H1 (cell line): ENCODE results near the gene CHD9. TPM values are rescaled to one million over a fixed set of nuclear protein-coding genes. Genes with fewer than 3 reads are reported as not detected.

Experiments
- CTCF ChIA-PET: fragments of 300-600 bp; sonication (Branson Sonifier 250); formaldehyde crosslinking; loops from one replicate; lab custom pipeline; 2021; ENCODE audit not compliant: partially characterized antibody; lab: Charles Lee
- POLR2A ChIA-PET: fragments of 300-600 bp; sonication (Branson Sonifier 250); formaldehyde crosslinking; loops from one replicate; lab custom pipeline; 2021; ENCODE audit warnings: inconsistent platforms; ENCODE audit not compliant: partially characterized antibody; lab: Charles Lee
- DNase-seq, 2 experiments: peaks; one replicate each; pipeline versions ENCODE4 v3.0.0 to v3.0.0-alpha.2; 2010 to 2022; ENCODE audit warnings: low spot score in 2 of 2, low read depth in 1 of 2, mixed read lengths in 1 of 2
- FAIRE-seq: peaks from 2 replicates; lab custom pipeline; 2011; peaks lifted over from hg19 to GRCh38; lab: Jason Lieb, UNC
- H2AFZ ChIP-seq: 2 replicates; pipeline ENCODE4 v1.8.1; 2012; ENCODE audit warnings: low read length, inconsistent platforms
- H2AK5ac ChIP-seq: 2 replicates; pipeline ENCODE4 v1.6.1; 2013; ENCODE audit warnings: low read depth, low read length
- H2BK120ac ChIP-seq: replicated peaks from 2 replicates; pipeline ENCODE3; 2013; ENCODE audit warnings: low read depth, low read length, inconsistent platforms
- H2BK12ac ChIP-seq: 2 replicates; pipeline ENCODE4 v1.6.1; 2013; ENCODE audit warnings: low read depth, low read length
- H2BK15ac ChIP-seq: 2 replicates; pipeline ENCODE4 v1.6.1; 2013; ENCODE audit warnings: low read length
- H2BK20ac ChIP-seq: 2 replicates; pipeline ENCODE4 v1.6.1; 2013; ENCODE audit warnings: low read length
- H2BK5ac ChIP-seq: 2 replicates; pipeline ENCODE4 v1.6.1; 2013; ENCODE audit warnings: low read depth, low read length
- H3K14ac ChIP-seq: 2 replicates; pipeline ENCODE4 v1.6.1; 2013; ENCODE audit warnings: inconsistent platforms; ENCODE audit not compliant: insufficient read length
- H3K18ac ChIP-seq: 2 replicates; pipeline ENCODE4 v1.6.1; 2013; ENCODE audit warnings: low read length; ENCODE audit errors: extremely low read depth
- H3K23ac ChIP-seq: 2 replicates; pipeline ENCODE4 v1.6.1; 2013; ENCODE audit warnings: inconsistent platforms; ENCODE audit not compliant: insufficient read length
- H3K23me2 ChIP-seq: 2 replicates; pipeline ENCODE4 v1.6.1; 2013; ENCODE audit warnings: low read depth, low read length
- H3K27ac ChIP-seq: 2 replicates; pipeline ENCODE4 v1.6.1; 2011; ENCODE audit warnings: low read depth, low read length, inconsistent platforms
- H3K27me3 ChIP-seq, 4 experiments: replicated peaks in 1 of 4; 1 replicate in 1 of 4; 2 replicates in 3 of 4; pipeline versions ENCODE4 v1.6.1 to v1.8.1; 2011 to 2013; ENCODE audit warnings: low read length in 3 of 4, mild to moderate bottlenecking in 3 of 4, inconsistent platforms in 2 of 4, mixed read lengths in 2 of 4, moderate library complexity in 1 of 4; ENCODE audit not compliant: control insufficient read depth in 3 of 4, insufficient read depth in 3 of 4; ENCODE audit errors: extremely low read depth in 1 of 4
- H3K36me3 ChIP-seq, 4 experiments: 2 replicates each; pipeline versions ENCODE4 v1.6.1 to v1.8.1; 2011 to 2013; ENCODE audit warnings: mild to moderate bottlenecking in 4 of 4, low read length in 3 of 4, moderate library complexity in 2 of 4, control low read depth in 1 of 4, inconsistent platforms in 1 of 4; ENCODE audit not compliant: insufficient read depth in 4 of 4, control insufficient read depth in 2 of 4
- H3K4ac ChIP-seq: replicated peaks from 2 replicates; pipeline ENCODE3; 2013; ENCODE audit warnings: low read length, low read depth, mixed read lengths, inconsistent platforms; ENCODE audit not compliant: insufficient read length
- H3K4me1 ChIP-seq, 4 experiments: replicated peaks in 1 of 4; 1 replicate in 1 of 4; 2 replicates in 3 of 4; pipeline versions ENCODE4 v1.6.1 to v1.8.1; 2011 to 2013; ENCODE audit warnings: low read length in 3 of 4, inconsistent platforms in 2 of 4, mixed read lengths in 1 of 4; ENCODE audit not compliant: insufficient read depth in 4 of 4, control insufficient read depth in 3 of 4
- H3K4me2 ChIP-seq, 2 experiments: 2 replicates each; pipeline versions ENCODE4 v1.6.1 to v1.8.1; 2011 to 2013; ENCODE audit warnings: low read depth in 2 of 2, low read length in 2 of 2, control low read depth in 1 of 2, inconsistent platforms in 1 of 2, mild to moderate bottlenecking in 1 of 2; ENCODE audit not compliant: insufficient read depth in 1 of 2
- H3K4me3 ChIP-seq, 4 experiments: fragments of 200-600, 300-600 bp in 1 of 4; sonication (generic), shearing (Covaris generic), sonication (Bioruptor Twin) in 1 of 4; 2 replicates each; pipeline versions ENCODE4 v1.5.1 to v1.8.1; 2011 to 2016; ENCODE audit warnings: low read length in 4 of 4, low read depth in 3 of 4, control low read depth in 2 of 4, inconsistent platforms in 2 of 4, mild to moderate bottlenecking in 2 of 4, mixed read lengths in 1 of 4, moderate library complexity in 1 of 4; ENCODE audit not compliant: insufficient read depth in 2 of 4; ENCODE audit errors: extremely low read depth in 1 of 4
- H3K56ac ChIP-seq: replicated peaks from 2 replicates; pipeline ENCODE3; 2013; ENCODE audit warnings: low read depth, mild to moderate bottlenecking, mixed read lengths, low read length, inconsistent platforms; ENCODE audit not compliant: insufficient read length
- H3K79me1 ChIP-seq: 2 replicates; pipeline ENCODE4 v1.6.1; 2013; ENCODE audit warnings: low read depth, low read length, control low read depth
- H3K79me2 ChIP-seq, 2 experiments: 2 replicates each; pipeline versions ENCODE4 v1.6.1 to v1.8.1; 2012 to 2013; ENCODE audit warnings: low read length in 2 of 2, mild to moderate bottlenecking in 2 of 2, inconsistent platforms in 1 of 2; ENCODE audit not compliant: insufficient read depth in 2 of 2, control insufficient read depth in 1 of 2
- H3K9ac ChIP-seq, 4 experiments: replicated peaks in 1 of 4; 1 replicate in 1 of 4; 2 replicates in 3 of 4; pipeline versions ENCODE4 v1.6.1 to v1.8.1; 2011 to 2013; ENCODE audit warnings: low read depth in 3 of 4, low read length in 3 of 4, control low read depth in 2 of 4, mild to moderate bottlenecking in 2 of 4, moderate library complexity in 2 of 4, inconsistent platforms in 1 of 4; ENCODE audit errors: extremely low read depth in 1 of 4
- H3K9me3 ChIP-seq, 2 experiments: 2 replicates each; pipeline versions ENCODE4 v1.6.1 to v1.8.1; 2012 to 2013; ENCODE audit warnings: mild to moderate bottlenecking in 2 of 2, moderate library complexity in 2 of 2, control low read depth in 1 of 2, inconsistent platforms in 1 of 2, low read depth in 1 of 2, low read length in 1 of 2, mixed read lengths in 1 of 2; ENCODE audit not compliant: insufficient read depth in 2 of 2
- H4K20me1 ChIP-seq, 2 experiments: replicated peaks in 1 of 2; 2 replicates each; pipeline versions ENCODE3 to v1.8.1; 2011 to 2013; ENCODE audit warnings: inconsistent platforms in 2 of 2, low read length in 2 of 2, mild to moderate bottlenecking in 1 of 2; ENCODE audit not compliant: insufficient read depth in 2 of 2, control insufficient read depth in 1 of 2
- H4K5ac ChIP-seq: 2 replicates; pipeline ENCODE4 v1.6.1; 2013; ENCODE audit warnings: low read length, low read depth, mixed read lengths, inconsistent platforms; ENCODE audit not compliant: insufficient read length
- H4K8ac ChIP-seq: 2 replicates; pipeline ENCODE4 v1.8.0; 2013; ENCODE audit warnings: mild to moderate bottlenecking, moderate library complexity, low read length, inconsistent platforms; ENCODE audit not compliant: insufficient read depth; ENCODE audit errors: extremely low read depth
- H4K91ac ChIP-seq: replicated peaks from 2 replicates; pipeline ENCODE3; 2013; ENCODE audit warnings: low read length, mixed read lengths, inconsistent platforms; ENCODE audit not compliant: insufficient read length
- CBX5 ChIP-seq: fragments of 300-800, 300-1000 bp; sonication (generic); IDR thresholded peaks from 2 replicates; pipeline ENCODE4 v1.7.1; 2016; ENCODE audit warnings: antibody characterized with exemption, low read length, low read depth
- CHD1 ChIP-seq: IDR thresholded peaks from 2 replicates; pipeline ENCODE4 v1.6.1; 2012; ENCODE audit warnings: low read depth, low read length, improper control_type of control experiment
- CREB1 ChIP-seq: IDR thresholded peaks from 2 replicates; pipeline ENCODE4 v1.6.1; 2012; ENCODE audit warnings: inconsistent platforms
- FOSL1 ChIP-seq: IDR thresholded peaks from 2 replicates; pipeline ENCODE4 v1.6.1; 2011; ENCODE audit warnings: mild to moderate bottlenecking, low read depth, low read length, moderate library complexity; ENCODE audit not compliant: insufficient read depth
- GTF2F1 ChIP-seq: IDR thresholded peaks from 2 replicates; pipeline ENCODE4 v1.6.1; 2012; ENCODE audit warnings: low read depth, low read length, improper control_type of control experiment, borderline replicate concordance
- PHF8 ChIP-seq: fragments of 200-600 bp; sonication (generic); conservative IDR thresholded peaks from 2 replicates; pipeline ENCODE4 v1.7.1; 2012; ENCODE audit warnings: low read depth, mild to moderate bottlenecking, inconsistent platforms, low read length, moderate library complexity
- RAD21 ChIP-seq, 2 experiments: IDR thresholded peaks in 1 of 2; conservative IDR thresholded peaks in 1 of 2; 2 replicates each; pipeline ENCODE4 v1.6.1; 2011; ENCODE audit warnings: low read depth in 2 of 2, low read length in 2 of 2, improper control_type of control experiment in 1 of 2, inconsistent platforms in 1 of 2, mild to moderate bottlenecking in 1 of 2, moderate library complexity in 1 of 2
- RFX5 ChIP-seq: IDR thresholded peaks from 2 replicates; pipeline ENCODE4 v1.6.1; 2011; ENCODE audit warnings: low read depth, low read length, improper control_type of control experiment, borderline replicate concordance
- SIX5 ChIP-seq: IDR thresholded peaks from 2 replicates; pipeline ENCODE4 v1.6.1; 2011; ENCODE audit warnings: mild to moderate bottlenecking, low read depth, low read length
- SP2 ChIP-seq: IDR thresholded peaks from 2 replicates; pipeline ENCODE4 v1.6.1; 2012; ENCODE audit warnings: mild to moderate bottlenecking, low read length, inconsistent platforms
- SP4 ChIP-seq: IDR thresholded peaks from 2 replicates; pipeline ENCODE4 v1.6.1; 2012; ENCODE audit warnings: low read length, inconsistent platforms
- ZNF274 ChIP-seq: IDR thresholded peaks from 2 replicates; pipeline ENCODE4 v1.7.0; 2012; ENCODE audit warnings: low read length, borderline replicate concordance; ENCODE audit errors: extremely low read depth
- polyA plus RNA-seq, 7 experiments: library from polyadenylated mRNA; depleted of rRNA in 3 of 7; stranded (reverse) in 5 of 7; unstranded in 2 of 7; fragments of >200 nt in 5 of 7; fragments of 200-250 nt in 2 of 7; gene quantifications; 1 replicate in 5 of 7; 2 replicates in 1 of 7; 4 replicates in 1 of 7; pipeline versions ENCODE4 v1.2.1 to v1.2.3, GENCODE V29; 2011 to 2013; ENCODE audit warnings: missing spikeins in 2 of 7, mixed read lengths in 2 of 7
- total RNA-seq: library from RNA; stranded (reverse); fragmentation: NEBNext Ultra II Directional; extraction: Animal tissue kit (Norgen Biotek cat#: 25700); gene quantifications from 2 replicates; pipeline ENCODE4 v1.2.1, GENCODE V29; 2021

CHD9 gene
- total and polyA plus RNA-seq, 2 of the 8 experiments (the other 6 are each of a cell fraction or from before 2014, with no cell fraction given) = 9.9 to 32.4 TPM

- ChIA-PET CTCF (no interaction called here), POLR2A (no interaction called here)
- Histone ChIP-seq H3K4me2 (no peak overlapping the region), H4K8ac (no peak overlapping the region), H2BK15ac (no peak overlapping the region), H2AFZ (no peak overlapping the region), H3K56ac (no peak overlapping the region), H2BK120ac (no peak overlapping the region), H2BK12ac (no peak overlapping the region), H3K4ac (no peak overlapping the region), H3K9ac (no peak overlapping the region), H3K79me2 (no peaks in the 10 kb centered on the region), H4K91ac (no peak overlapping the region), H3K27ac (no peak overlapping the region), H3K36me3 (peaks cover 0 to 4% (median 1%) of the 10 kb centered on the region in 4 experiments; a peak in 2 of 8 replicates), H2AK5ac (no peak overlapping the region), H3K27me3 (no peaks in the 10 kb centered on the region), H3K4me3 (no peak overlapping the region), H2BK5ac (no peak overlapping the region), H4K5ac (no peak overlapping the region), H3K14ac (no peak overlapping the region), H3K9me3 (peaks cover 6 to 14% of the 10 kb centered on the region in 2 experiments; a peak in 3 of 4 replicates), H4K20me1 (no peaks in the 10 kb centered on the region), H3K23ac (no peak overlapping the region), H2BK20ac (no peak overlapping the region), H3K18ac (no peak overlapping the region), H3K79me1 (no peaks in the 10 kb centered on the region), H3K23me2 (no peaks in the 10 kb centered on the region), H3K4me1 (no peaks in the 10 kb centered on the region)
- no peak for FAIRE-seq
- DNase-seq = no peak
- TF ChIP-seq SP4 = no peak
- TF ChIP-seq ZNF274 = no peak
- TF ChIP-seq SIX5 = no peak
- TF ChIP-seq CREB1 = no peak
- no peak for TF ChIP-seq GTF2F1
- TF ChIP-seq CBX5 = no peak
- no peak for TF ChIP-seq PHF8
- no peak for TF ChIP-seq FOSL1
- no peak for TF ChIP-seq RFX5
- TF ChIP-seq SP2 = no peak
- no peak for TF ChIP-seq CHD1
- TF ChIP-seq RAD21 (IDR thresholded peaks at IDR 0.05 in 1 of 2, conservative IDR thresholded peaks at IDR 0.05 in 1 of 2; ENCODE audit: low read depth in 2 of 2, low read length in 2 of 2) = no peak
These were observed 144.1 kb downstream of the CHD9 start for GRCh38 chr16:53198933-53199332.
